Uterus (tissue), 2 donors: ENCODE results near the gene LRBA.

Source experiments
- CTCF ChIP-seq, 4 experiments: fragments of 200-600 bp in 2 of 4; fragments of 450-650 bp in 2 of 4; sonication (generic) in 2 of 4; IDR thresholded peaks; one replicate each; pipeline ENCODE4 v1.5.1; 2016 to 2019; ENCODE audit warnings: antibody characterized with exemption in 4 of 4, mild to moderate bottlenecking in 2 of 4, moderate library complexity in 1 of 4
- POLR2A ChIP-seq, 2 donors: fragments of 450-650 bp; IDR thresholded peaks; one replicate each; pipeline ENCODE4 v1.6.1; 2016; ENCODE audit warnings: antibody characterized with exemption in 2 of 2, mild to moderate bottlenecking in 1 of 2, moderate library complexity in 1 of 2

- TF ChIP-seq CTCF (IDR thresholded peaks at IDR 0.05) (no peak), POLR2A (IDR thresholded peaks at IDR 0.05) (no peak)
Measured at GRCh38 chr4:150265806-150266205, 749.3 kb downstream of the LRBA start.
